ENCODE results near the gene FLNB.
A peak's percentile ranks its signal among the peaks of the same experiment; 100 is the strongest.

The FLNB gene

DNA sequence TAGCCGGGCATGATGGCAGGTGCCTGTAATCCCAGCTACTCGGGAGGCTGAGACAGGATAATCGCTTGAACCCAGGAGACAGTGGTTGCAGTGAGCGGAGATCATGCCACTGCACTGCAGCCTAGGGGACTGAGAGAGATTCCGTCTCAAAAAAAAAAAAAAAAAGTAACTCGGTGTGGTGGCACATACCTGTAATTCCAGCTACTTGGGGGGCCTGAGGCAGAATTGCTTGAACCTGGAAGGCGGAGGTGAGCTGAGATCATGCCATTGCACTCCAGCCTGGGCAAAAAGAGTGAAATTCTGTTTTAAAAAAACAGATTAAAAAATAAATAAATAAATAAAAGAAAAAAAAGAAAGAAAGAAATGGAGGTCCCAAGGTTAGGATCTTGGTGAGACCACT is 6.2 kb upstream of the FLNB start:
- DNase-seq (ENCODE audit: low read depth), result no peak
- TF ChIP-seq, protein P1, sequence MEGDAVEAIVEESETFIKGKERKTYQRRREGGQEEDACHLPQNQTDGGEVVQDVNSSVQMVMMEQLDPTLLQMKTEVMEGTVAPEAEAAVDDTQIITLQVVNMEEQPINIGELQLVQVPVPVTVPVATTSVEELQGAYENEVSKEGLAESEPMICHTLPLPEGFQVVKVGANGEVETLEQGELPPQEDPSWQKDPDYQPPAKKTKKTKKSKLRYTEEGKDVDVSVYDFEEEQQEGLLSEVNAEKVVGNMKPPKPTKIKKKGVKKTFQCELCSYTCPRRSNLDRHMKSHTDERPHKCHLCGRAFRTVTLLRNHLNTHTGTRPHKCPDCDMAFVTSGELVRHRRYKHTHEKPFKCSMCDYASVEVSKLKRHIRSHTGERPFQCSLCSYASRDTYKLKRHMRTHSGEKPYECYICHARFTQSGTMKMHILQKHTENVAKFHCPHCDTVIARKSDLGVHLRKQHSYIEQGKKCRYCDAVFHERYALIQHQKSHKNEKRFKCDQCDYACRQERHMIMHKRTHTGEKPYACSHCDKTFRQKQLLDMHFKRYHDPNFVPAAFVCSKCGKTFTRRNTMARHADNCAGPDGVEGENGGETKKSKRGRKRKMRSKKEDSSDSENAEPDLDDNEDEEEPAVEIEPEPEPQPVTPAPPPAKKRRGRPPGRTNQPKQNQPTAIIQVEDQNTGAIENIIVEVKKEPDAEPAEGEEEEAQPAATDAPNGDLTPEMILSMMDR (IDR thresholded peaks at IDR 0.05; ENCODE audit: insufficient read depth, low read depth, low read length, missing control alignments), result no peak

DNA sequence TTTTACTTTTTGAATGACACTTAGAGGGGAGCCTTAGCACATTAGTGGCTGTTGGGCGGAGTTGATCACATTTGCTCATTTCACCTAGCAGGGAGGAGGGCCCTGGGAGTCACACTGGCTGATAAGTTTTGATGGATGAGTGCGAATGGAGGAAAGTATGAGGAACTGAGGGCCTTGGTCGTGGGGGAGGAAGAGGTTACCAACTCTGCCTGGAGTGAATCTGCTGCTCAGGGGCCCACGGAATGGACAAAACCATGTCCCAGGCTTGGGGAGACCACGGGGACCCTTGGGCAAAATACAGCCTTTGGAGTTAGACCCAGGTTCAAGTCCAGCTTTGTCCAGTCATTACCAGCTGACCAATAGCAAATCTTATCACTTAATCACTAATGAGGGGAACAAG is 5.1 kb upstream of the FLNB start:
- no peak overlapping the region for H3K4me3 ChIP-seq (ENCODE audit: low read depth, low read length)
- DNase-seq (ENCODE audit: low read depth), result no peak
- TF ChIP-seq, protein P1 (IDR thresholded peaks at IDR 0.05; ENCODE audit: insufficient read depth, low read depth, low read length, missing control alignments), result no peak

More for the DNA sequence above, 6.2 kb upstream of the FLNB start:
- no peak overlapping the region for H3K4me3 ChIP-seq (ENCODE audit: low read depth, low read length)

DNA sequence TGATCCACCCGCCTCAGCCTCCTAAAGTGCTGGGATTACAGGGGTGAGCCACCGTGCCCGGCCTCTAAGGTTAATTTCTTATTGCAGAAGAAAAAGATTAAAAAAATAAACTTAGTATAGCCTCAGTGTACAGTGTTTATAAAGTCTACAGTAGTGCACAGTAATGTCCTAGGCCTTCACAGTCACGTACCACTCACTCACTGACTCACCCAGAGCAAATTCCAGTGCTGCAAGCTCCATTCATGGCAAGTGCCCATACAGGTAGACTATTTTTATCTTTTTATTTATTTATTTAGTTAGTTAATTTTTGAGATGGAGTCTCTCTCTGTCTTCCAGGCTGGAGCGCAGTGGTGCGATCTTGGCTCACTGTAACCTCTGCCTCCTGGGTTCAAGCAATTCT is 3.2 kb upstream of the FLNB start:
- no peak for DNase-seq (ENCODE audit: low read depth)
- TF ChIP-seq, protein P1 (IDR thresholded peaks at IDR 0.05; ENCODE audit: insufficient read depth, low read depth, low read length, missing control alignments), result no peak
- no peak overlapping the region for H3K4me3 ChIP-seq (ENCODE audit: low read depth, low read length)

DNA sequence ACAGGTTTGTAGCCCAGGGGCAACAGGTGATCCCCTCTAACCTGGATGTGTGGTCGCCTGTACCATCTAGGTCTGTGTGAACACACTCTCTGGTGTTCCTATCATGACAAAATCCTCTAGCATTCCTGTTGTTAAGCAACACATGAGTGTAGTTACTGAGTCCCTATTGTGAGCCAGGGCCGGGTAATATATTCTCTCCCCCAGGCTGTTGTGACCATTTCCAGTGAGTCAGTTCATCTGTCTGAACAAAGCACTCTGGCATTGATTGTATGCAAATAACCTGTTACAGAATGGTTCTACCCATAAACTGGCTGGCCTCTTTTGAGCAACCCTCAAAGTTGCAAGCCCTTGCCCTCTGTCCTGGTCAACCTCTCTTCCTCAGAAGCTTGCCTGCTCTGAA is 2.6 kb upstream of the FLNB start:
- H3K4me3 ChIP-seq (ENCODE audit: low read depth, low read length), result no peak overlapping the region
- DNase-seq (ENCODE audit: low read depth), result no peak
- TF ChIP-seq, protein P1 (IDR thresholded peaks at IDR 0.05; ENCODE audit: insufficient read depth, low read depth, low read length, missing control alignments), result no peak

DNA sequence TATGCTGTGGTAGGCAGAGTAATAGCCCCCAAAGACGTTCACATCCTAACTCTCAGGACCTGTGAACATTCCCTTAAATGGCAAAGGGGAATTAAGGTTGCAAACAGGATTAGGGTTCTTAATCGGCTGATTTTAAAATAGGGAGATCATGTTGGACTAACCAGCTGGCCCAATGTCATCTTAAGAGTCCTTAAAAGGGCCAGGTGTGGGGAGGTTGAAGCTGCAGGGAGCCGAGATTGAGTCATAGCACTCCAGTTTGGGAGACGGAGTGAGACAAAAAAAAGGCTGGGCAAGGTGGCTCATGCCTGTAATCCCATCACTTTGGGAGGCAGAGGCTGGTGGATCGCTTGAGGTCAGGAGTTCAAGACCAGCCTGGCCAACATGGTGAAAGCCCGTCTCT is 1.6 kb upstream of the FLNB start:
- DNase-seq (ENCODE audit: low read depth), result no peak
- TF ChIP-seq, protein P1 (IDR thresholded peaks at IDR 0.05; ENCODE audit: insufficient read depth, low read depth, low read length, missing control alignments), result no peak
- H3K4me3 ChIP-seq (ENCODE audit: low read depth, low read length), result no peak overlapping the region

DNA sequence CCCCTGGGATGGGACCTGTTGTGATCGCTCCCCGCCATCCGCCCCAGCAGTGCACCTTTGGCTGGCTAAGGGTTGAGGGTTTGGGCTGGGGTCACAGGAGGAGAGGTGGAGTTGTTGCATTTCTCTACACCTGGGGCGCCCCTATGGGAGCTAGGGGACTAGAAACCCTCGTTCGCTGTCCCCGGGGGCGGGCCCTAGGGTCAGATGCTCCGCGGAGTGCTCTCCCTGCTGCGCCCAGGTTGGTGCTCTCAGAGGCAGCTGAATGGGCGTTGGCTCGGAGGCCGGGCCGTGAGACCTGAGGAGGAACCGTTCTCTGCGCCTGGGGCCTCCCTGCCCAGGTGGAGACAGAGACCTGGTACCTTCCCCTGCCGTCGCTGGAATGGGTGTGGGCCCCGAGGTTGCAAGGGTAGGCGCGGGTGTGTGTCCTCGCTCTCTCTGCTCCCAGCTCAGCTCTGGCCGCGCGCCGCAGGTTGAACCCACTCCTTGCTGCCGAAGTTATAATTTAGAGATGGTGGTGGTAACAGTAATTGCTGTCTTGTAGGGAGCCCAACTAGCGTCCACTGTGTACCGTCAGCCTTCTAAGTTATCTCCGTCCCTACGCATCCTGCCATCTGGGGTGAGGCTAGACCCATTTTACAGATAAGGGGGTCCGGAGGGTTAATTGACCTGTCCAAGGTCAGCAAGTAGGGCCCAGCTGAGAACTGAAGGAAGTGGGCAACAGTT is 965 bp downstream of the FLNB start:
- peak; percentile 27 for DNase-seq (ENCODE audit: low read depth)
- peak overlapping the region; percentile 83 for H3K4me3 ChIP-seq (ENCODE audit: low read depth, low read length)
- TF ChIP-seq, protein P1 (IDR thresholded peaks at IDR 0.05; ENCODE audit: insufficient read depth, low read depth, low read length, missing control alignments), result no peak
